Cardiac muscle cell (in vitro differentiated cells and primary cell): ENCODE measurements around the gene RRAGD. TPM values are rescaled to one million over a fixed set of nuclear protein-coding genes. Genes with fewer than 3 reads are reported as not detected.

Experiments
- DNase-seq, 2 donors: peaks; one replicate each; pipeline versions ENCODE4 v3.0.0 to v3.0.0-alpha.2; 2010 to 2017; ENCODE audit warnings: low read depth in 1 of 2, low spot score in 1 of 2
- H3K27ac ChIP-seq: fragments of 200-600 bp; sonication (generic); 2 replicates; pipeline ENCODE4 v1.5.1; 2016
- H3K27me3 ChIP-seq: fragments of 200-600 bp; sonication (generic); 2 replicates; pipeline ENCODE4 v1.6.0; 2016; ENCODE audit warnings: control low read depth
- H3K36me3 ChIP-seq: fragments of 200-600 bp; sonication (generic); 2 replicates; pipeline ENCODE4 v1.5.1; 2016; ENCODE audit warnings: control low read depth
- H3K4me1 ChIP-seq: fragments of 200-600 bp; sonication (generic); 2 replicates; pipeline ENCODE4 v1.8.1; 2017; ENCODE audit warnings: low read depth, mild to moderate bottlenecking, mixed run types
- H3K4me3 ChIP-seq: fragments of 200-600 bp; sonication (generic); 2 replicates; pipeline ENCODE4 v1.5.1; 2016; ENCODE audit warnings: mild to moderate bottlenecking
- H3K9me3 ChIP-seq: fragments of 200-600 bp; sonication (generic); 2 replicates; pipeline ENCODE4 v1.5.1; 2017; ENCODE audit warnings: low read depth, mild to moderate bottlenecking, control low read depth
- CTCF ChIP-seq: IDR thresholded peaks from 2 replicates; pipeline ENCODE4 v1.5.1; 2012; ENCODE audit warnings: low read depth, mild to moderate bottlenecking, low read length
- polyA plus RNA-seq: library from polyadenylated mRNA; unstranded; fragments of >200 nt; fragmentation: Nextera tagmentation; extraction: Ambion mirVana; gene quantifications from 2 replicates; pipeline ENCODE4 v1.2.1, GENCODE V29; 2016
- total RNA-seq: library from RNA; depleted of rRNA; stranded (reverse); fragments of >200 nt; gene quantifications from 2 replicates; pipeline ENCODE4 v1.2.3, GENCODE V29; 2016

The RRAGD gene
- total and polyA plus RNA-seq, 2 experiments from 2014 or later, result 33.2 to 40.1 TPM

GRCh38 chr6:89351671-89352277 lies 60.3 kb downstream of the RRAGD start:
- Histone ChIP-seq H3K27me3 (no peaks in the 10 kb centered on the region), H3K27ac (peak overlapping the region; percentile 98), H3K9me3 (no peaks in the 10 kb centered on the region), H3K4me1 (peaks cover 31% of the 10 kb centered on the region), H3K4me3 (peak overlapping the region; percentile 71), H3K36me3 (no peaks in the 10 kb centered on the region)
- no peak for TF ChIP-seq CTCF
- DNase-seq, result no peak

DNA sequence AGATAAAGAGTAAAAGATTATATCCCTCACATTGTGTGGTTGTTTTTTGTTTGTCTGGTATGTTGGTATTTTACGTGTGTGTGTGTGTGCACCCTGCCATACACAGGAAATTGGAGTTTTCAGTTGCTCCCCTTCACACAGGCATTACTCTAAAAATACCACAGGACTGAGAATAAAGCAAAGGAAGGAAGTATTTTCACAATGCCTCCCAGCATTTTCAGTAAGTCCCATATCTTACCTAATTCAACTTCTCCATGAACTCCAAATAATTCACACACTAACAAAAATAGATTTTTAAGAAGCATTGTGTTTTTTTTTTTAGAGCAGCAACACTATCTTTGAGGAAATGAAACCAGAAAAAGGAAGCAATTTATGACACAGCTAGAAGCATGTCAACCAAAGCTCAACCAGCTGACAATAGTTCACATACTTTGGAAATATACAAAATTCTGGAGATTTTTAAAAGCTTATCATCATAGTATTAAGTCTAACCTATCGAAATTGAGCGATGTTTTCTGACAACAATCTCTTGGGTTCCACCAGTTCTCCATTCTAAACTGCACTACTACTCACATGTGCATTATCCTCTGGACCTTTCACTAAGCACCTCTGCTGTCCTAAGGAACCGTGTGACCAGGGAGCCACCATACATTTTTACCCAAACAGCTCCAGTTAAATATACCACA lies 61.6 kb downstream of the RRAGD start:
- Histone ChIP-seq H3K9me3 (no peaks in the 10 kb centered on the region), H3K4me3 (no peak overlapping the region), H3K4me1 (peaks cover 39% of the 10 kb centered on the region), H3K27me3 (no peaks in the 10 kb centered on the region), H3K27ac (peak overlapping the region; percentile 86), H3K36me3 (no peaks in the 10 kb centered on the region)
- TF ChIP-seq CTCF, result no peak
- peak in 1 of 2 donors; percentile 56 for DNase-seq

GRCh38 chr6:89348372-89348771 lies 63.7 kb downstream of the RRAGD start:
- peak in 1 of 2 donors; percentile 39 for DNase-seq
- Histone ChIP-seq H3K4me1 (peaks cover 39% of the 10 kb centered on the region), H3K4me3 (no peak overlapping the region), H3K27me3 (no peaks in the 10 kb centered on the region), H3K27ac (peak overlapping the region; percentile 86), H3K36me3 (no peaks in the 10 kb centered on the region), H3K9me3 (no peaks in the 10 kb centered on the region)
- no peak for TF ChIP-seq CTCF

DNA sequence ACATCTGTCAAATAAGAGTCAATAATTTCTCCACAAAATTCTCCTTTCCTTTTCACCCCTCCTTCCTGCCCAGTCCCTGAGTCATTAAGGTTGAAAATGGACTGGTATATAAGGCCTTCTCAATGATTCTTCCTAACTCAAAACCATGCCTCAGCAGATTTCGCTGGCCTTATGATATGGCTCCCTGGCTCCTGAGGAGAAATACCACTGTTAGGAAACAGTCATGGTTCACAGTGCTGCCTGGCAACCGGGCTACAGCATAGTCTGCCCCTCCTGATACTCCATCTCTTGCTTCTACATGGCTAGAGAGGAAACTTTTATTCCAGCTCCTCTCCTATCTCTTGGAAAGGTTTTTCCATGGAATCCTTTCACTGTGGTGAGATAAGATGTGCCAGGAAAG lies 64.2 kb downstream of the RRAGD start:
- TF ChIP-seq CTCF, result no peak
- no peaks in the 10 kb centered on the region for H3K9me3 ChIP-seq
- H3K27me3 ChIP-seq, result no peaks in the 10 kb centered on the region
- peak overlapping the region; percentile 86 for H3K27ac ChIP-seq
- no peak overlapping the region for H3K4me3 ChIP-seq
- peak; percentile 53 to 58 for DNase-seq
- peaks cover 39% of the 10 kb centered on the region for H3K4me1 ChIP-seq
- no peaks in the 10 kb centered on the region for H3K36me3 ChIP-seq

DNA sequence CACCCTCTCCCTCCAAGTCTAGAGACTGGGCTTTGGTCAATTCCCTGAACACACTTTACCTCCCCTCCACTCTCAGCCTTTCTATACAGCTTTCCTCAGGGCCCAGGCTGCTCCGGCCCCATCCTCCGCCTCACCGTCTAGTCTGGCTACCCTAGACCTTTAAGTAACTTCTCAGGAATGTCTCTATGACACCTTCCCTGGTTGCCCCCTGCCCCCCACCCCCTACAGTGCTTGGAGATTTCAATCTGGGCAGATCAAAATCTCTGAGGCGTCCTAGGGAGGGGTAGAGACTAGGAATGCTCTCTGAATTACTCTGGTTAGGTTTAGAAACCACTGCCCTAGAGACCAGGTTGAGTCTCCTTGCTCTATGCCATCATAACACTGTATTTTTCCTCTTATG lies 65.6 kb downstream of the RRAGD start:
- peaks cover 3% of the 10 kb centered on the region for H3K36me3 ChIP-seq
- H3K9me3 ChIP-seq, result no peaks in the 10 kb centered on the region
- TF ChIP-seq CTCF, result no peak
- H3K27ac ChIP-seq, result peak overlapping the region; percentile 86
- no peaks in the 10 kb centered on the region for H3K27me3 ChIP-seq
- H3K4me1 ChIP-seq, result peaks cover 37% of the 10 kb centered on the region
- no peak overlapping the region for H3K4me3 ChIP-seq
- DNase-seq, result no peak
